Ovary (tissue), 9 donors: Measurements from ENCODE around the gene CACNA1A. TPM values are rescaled to one million over a fixed set of nuclear protein-coding genes. Genes with fewer than 3 reads are reported as not detected.
A peak's percentile ranks its signal among the peaks of the same experiment; 100 is the strongest.

Experiments
- DNase-seq, 5 donors: peaks; one replicate each; pipeline ENCODE4 v3.0.0-alpha.2; 2019 to 2020
- H3K27ac ChIP-seq, 2 donors: fragments of 200-600 bp; one replicate each; pipeline versions ENCODE4 v1.5.1 to v1.8.0; 2019 to 2022
- H3K27me3 ChIP-seq: fragments of 200-600 bp; one replicate; pipeline ENCODE4 v1.8.0; 2022
- H3K36me3 ChIP-seq: fragments of 200-600 bp; sonication (generic); one replicate; pipeline ENCODE4 v1.5.1; 2019
- H3K4me1 ChIP-seq: one replicate; pipeline ENCODE4 v1.8.1; 2013; ENCODE audit warnings: mild to moderate bottlenecking, moderate library complexity; ENCODE audit not compliant: insufficient read depth
- H3K4me3 ChIP-seq: fragments of 200-600 bp; sonication (generic); one replicate; pipeline ENCODE4 v1.5.1; 2017
- H3K9me3 ChIP-seq, 2 donors: fragments of 200-600 bp in 1 of 2; sonication (generic) in 1 of 2; one replicate each; pipeline versions ENCODE4 v1.5.1 to v1.8.1; 2013 to 2019; ENCODE audit warnings: mild to moderate bottlenecking in 1 of 2, moderate library complexity in 1 of 2
- CTCF ChIP-seq, 3 donors: fragments of 450-650 bp in 2 of 3; fragments of 200-600 bp in 1 of 3; IDR thresholded peaks; one replicate each; pipeline versions ENCODE4 v1.5.1 to v1.8.0; 2016 to 2022; ENCODE audit warnings: antibody characterized with exemption in 3 of 3, mild to moderate bottlenecking in 1 of 3
- EP300 ChIP-seq: sonication (generic); formaldehyde crosslinking; IDR thresholded peaks from one replicate; pipeline ENCODE4 v1.6.1; 2017; ENCODE audit warnings: antibody characterized with exemption
- POLR2A ChIP-seq: fragments of 450-650 bp; IDR thresholded peaks from one replicate; pipeline ENCODE4 v1.6.1; 2017; ENCODE audit warnings: antibody characterized with exemption, mild to moderate bottlenecking, moderate library complexity
- WGBS, 3 donors: extraction: QIAGEN DNeasy Blood & Tissue Kit in 1 of 3; methylation state at CpG; one replicate each; pipeline versions ENCODE4 v1.1.5 to v1.1.7; 2013 to 2017; 5-methylcytosine and 5-hydroxymethylcytosine counted together
- intact Hi-C, 4 donors: fragments of 100-400 bp; cut with DNase I; formaldehyde crosslinking; loops; one replicate each; pipeline versions ENCODE4 v1.11.0 to v1.15.1; 2022 to 2023
- polyA plus RNA-seq, 2 donors: library from polyadenylated mRNA; stranded (reverse); fragments of 200-250 nt in 1 of 2; fragments of 350-450 nt in 1 of 2; fragmentation: Illumina TruSeq in 1 of 2; extraction: RNeasy Lipid Tissue Mini Kit (QIAGEN cat#74804) in 1 of 2; gene quantifications; one replicate each; pipeline ENCODE4 v1.2.3, GENCODE V29; 2013 to 2014
- total RNA-seq, 7 donors: library from RNA; depleted of rRNA in 2 of 7; stranded (reverse); fragments of >200 nt in 2 of 7; fragmentation: NEBNext Ultra II Directional in 3 of 7; extraction: Animal tissue kit (Norgen Biotek cat#: 25700) in 3 of 7; gene quantifications; one replicate each; pipeline versions ENCODE4 v1.1.0 to v1.2.4, GENCODE V29; 2016 to 2023
- donor health status: DM: no; HTN: no; CAD: no; lungs with moderate emphysema.
- donor health status: DM: no; HTN: no; CAD: no.
- donor health status: Bipolar disorder and iron deficiency.
- donor health status: DM: yes; HTN: yes; CAD: no.
- donor health status: DM: no; HTN: no; CAD: no.
- donor health status: DM: yes; HTN: yes; CAD: no.

The CACNA1A gene
- total and polyA plus RNA-seq, 9 donors: 0.60 to 3.3 (median 1.6) TPM

- Histone ChIP-seq H3K4me3 (no peak overlapping the region), H3K9me3 (no peaks in the 10 kb centered on the region), H3K36me3 (no peaks in the 10 kb centered on the region), H3K27me3 (no peaks in the 10 kb centered on the region), H3K27ac (no peak overlapping the region), H3K4me1 (no peaks in the 10 kb centered on the region)
- WGBS, 3 donors: 48 to 62% (median 53%) methylated on average over 25 of the region's 25 CpGs
- DNase-seq: no peak
- TF ChIP-seq POLR2A: no peak
- TF ChIP-seq EP300: no peak
- no peak for TF ChIP-seq CTCF (IDR thresholded peaks at IDR 0.05)
- intact Hi-C loops: no loop called here
Measured at GRCh38 chr19:13241231-13242104, 264.8 kb downstream of the CACNA1A start.

DNA sequence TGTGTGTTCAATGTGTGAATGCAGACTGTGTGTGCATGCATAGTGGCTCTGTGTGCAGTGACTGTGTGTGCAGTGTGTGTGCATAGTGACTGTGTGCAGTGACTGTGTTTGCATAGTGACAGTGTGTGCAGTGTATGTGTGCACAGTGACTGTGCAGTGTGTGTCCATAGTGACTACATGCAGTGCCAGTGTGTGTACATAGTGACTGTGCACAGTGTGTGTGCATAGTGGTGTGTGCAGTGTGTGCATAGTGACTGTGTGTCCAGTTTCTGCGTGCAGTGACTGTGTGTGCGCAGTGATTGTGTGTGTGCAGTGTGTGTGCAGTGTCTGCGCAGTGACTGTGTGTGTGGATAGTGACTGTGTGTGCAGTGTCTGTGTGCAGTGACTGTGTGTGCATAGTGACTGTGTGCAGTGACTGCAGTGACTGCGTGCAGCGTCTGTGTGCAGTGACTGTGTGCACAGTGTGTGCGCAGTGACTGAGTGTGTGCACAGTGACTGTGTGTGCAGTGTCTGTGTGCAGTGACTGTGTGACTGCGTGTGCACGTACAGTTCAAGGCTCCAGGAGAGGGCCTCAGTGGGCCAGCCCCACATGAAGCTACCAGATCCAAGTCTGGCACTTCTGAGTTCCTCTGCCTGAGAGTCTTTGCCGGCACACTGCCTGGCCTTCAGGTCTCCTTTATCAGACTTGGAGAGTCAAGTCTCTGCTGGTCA is 265.8 kb downstream of the CACNA1A start:
- 56 to 64% (median 60%) methylated on average over 9 of the region's 9 CpGs for WGBS, 3 donors
- Histone ChIP-seq H3K27ac (no peak overlapping the region), H3K4me3 (no peak overlapping the region), H3K9me3 (no peaks in the 10 kb centered on the region), H3K4me1 (no peaks in the 10 kb centered on the region), H3K36me3 (no peaks in the 10 kb centered on the region), H3K27me3 (no peaks in the 10 kb centered on the region)
- no peak for TF ChIP-seq EP300
- intact Hi-C loops: no loop called here
- no peak for DNase-seq

GRCh38 chr19:13238891-13239534 is 267.3 kb downstream of the CACNA1A start:
- WGBS, 3 donors: 72 to 80% (median 76%) methylated on average over 13 of the region's 13 CpGs
- no peak for TF ChIP-seq EP300
- no peak for TF ChIP-seq CTCF (IDR thresholded peaks at IDR 0.05)
- no peak for TF ChIP-seq POLR2A
- Histone ChIP-seq H3K27me3 (no peaks in the 10 kb centered on the region), H3K27ac (no peak overlapping the region), H3K4me1 (no peaks in the 10 kb centered on the region), H3K36me3 (no peaks in the 10 kb centered on the region), H3K4me3 (no peak overlapping the region), H3K9me3 (no peaks in the 10 kb centered on the region)
- no peak for DNase-seq
- intact Hi-C loops: loop anchor here in 1 of 4 donors (10.0 kb wide), 1 partner anchor 54 kb away; no protein-coding TSS in a partner anchor

GRCh38 chr19:13234518-13234917 is 271.8 kb downstream of the CACNA1A start:
- intact Hi-C loops: loop anchor here in 1 of 4 donors (10.0 kb wide), 1 partner anchor 50 kb away; no protein-coding TSS in a partner anchor
- H3K9me3 ChIP-seq: no peaks in the 10 kb centered on the region
- WGBS, 3 donors: 9 to 23% (median 10%) methylated on average over 13 of the region's 13 CpGs
- H3K36me3 ChIP-seq: no peaks in the 10 kb centered on the region
- no peak for TF ChIP-seq POLR2A
- peak in 2 of 5 donors; percentile 23 to 50 for DNase-seq
- H3K27ac ChIP-seq: no peak overlapping the region
- H3K4me1 ChIP-seq: no peaks in the 10 kb centered on the region
- H3K27me3 ChIP-seq: no peaks in the 10 kb centered on the region
- H3K4me3 ChIP-seq: no peak overlapping the region

GRCh38 chr19:13231663-13232062 is 274.6 kb downstream of the CACNA1A start:
- intact Hi-C loops: loop anchor here in 1 of 4 donors (10.0 kb wide), 1 partner anchor 47 kb away; no protein-coding TSS in a partner anchor
- TF ChIP-seq POLR2A: no peak
- DNase-seq: no peak
- Histone ChIP-seq H3K9me3 (no peaks in the 10 kb centered on the region), H3K27me3 (no peaks in the 10 kb centered on the region), H3K4me3 (no peak overlapping the region), H3K36me3 (no peaks in the 10 kb centered on the region), H3K27ac (no peak overlapping the region), H3K4me1 (no peaks in the 10 kb centered on the region)
- WGBS, 3 donors: 25 to 45% (median 30%) methylated on average over 9 of the region's 9 CpGs
